HG03135 (cell line): ENCODE results near the gene ETFB.

Source experiments
- ATAC-seq: cut with Tn5 transposase; IDR thresholded peaks from one replicate; pipeline ENCODE4 v1.9.1; 2021; ENCODE audit warnings: mild to moderate bottlenecking, moderate library complexity; ENCODE audit not compliant: unreplicated experiment

Gene ETFB

DNA sequence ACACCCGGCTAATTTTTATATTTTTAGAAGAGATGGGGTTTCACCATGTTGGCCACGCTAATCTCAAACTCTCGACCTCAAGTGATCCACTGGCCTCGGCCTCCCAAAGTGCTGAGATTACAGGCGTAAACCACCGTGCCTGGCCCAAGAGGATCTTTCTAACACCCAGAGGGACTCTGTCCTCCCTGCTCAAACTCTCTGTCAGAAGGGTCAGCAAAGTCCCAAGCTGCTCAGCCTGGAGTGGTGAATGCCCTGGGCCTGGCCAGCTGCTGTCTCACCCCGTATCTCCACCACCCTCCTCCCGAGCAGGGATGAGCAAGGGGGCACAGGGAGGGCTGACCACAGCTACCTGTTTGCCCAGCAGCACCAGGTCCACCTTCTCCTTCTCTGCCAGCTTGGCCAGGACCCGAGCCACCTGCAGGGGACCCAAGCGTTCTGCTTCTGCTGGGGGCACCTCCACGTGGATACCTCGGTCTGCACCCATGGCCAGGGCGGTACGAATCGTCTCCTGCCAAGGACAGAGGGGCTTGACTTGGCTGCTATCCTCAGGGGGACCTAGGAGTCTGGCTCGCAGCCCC lies 13.3 kb downstream of the ETFB start:
- ATAC-seq: no peak

DNA sequence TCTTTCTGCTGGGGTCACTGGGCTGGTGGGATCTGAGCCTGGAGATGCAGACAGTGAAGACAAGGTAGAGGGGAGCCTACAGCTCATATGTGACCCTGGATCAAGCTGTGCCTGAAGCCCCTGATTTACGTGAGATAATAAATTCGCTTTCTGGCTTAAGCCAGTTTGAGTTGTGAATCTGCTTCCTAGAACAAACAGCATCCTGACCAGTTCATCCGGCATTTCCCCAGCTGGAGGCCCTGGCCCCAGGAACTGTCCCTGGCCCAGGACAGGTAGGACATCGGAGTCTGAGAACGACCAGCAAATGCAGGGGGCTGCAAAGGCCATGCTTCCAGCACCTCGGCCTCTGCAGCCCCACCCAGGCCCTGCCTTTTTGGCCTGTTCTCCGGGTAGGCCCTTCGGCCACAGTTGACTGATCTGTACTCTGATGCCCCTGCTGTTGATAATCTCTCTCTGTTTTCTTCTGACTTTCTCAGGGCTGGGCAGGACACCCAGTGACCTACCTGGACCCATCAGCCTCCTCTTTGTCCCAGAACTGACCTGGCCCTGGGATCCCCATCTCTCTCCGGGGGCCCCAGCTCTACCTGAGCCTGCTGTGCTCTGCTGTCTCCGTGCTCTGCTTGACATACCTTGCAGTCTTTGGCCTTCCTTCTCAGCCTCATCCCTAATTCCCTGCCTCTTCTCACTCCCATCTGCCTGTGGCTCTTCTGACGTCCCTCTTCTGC lies 14.8 kb downstream of the ETFB start:
- no peak for ATAC-seq

GRCh38 chr19:51347209-51347928 lies 18.8 kb downstream of the ETFB start:
- ATAC-seq: no peak

DNA sequence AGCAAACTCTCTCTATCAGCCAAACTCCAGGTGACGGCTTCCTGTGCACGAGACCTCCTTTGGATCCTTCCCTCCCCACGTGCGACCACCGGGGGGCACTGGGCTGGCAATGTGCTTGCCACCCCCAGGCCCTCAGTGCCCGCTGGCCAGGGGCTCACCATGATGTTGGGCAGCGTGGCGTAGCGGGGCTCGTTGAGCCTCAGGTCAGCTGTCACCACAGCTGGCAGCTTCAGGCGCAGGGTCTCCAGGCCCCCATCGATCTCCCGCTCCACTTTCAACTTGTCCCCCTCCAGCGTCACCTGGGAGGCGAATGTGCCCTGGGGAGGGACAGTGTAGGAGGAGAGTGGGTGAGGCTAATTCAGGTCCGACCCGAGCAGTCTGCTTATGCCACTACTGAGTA lies 19.4 kb downstream of the ETFB start:
- ATAC-seq: no peak

- no peak for ATAC-seq
Measured at GRCh38 chr19:51345076-51345620, 21.0 kb downstream of the ETFB start.

DNA sequence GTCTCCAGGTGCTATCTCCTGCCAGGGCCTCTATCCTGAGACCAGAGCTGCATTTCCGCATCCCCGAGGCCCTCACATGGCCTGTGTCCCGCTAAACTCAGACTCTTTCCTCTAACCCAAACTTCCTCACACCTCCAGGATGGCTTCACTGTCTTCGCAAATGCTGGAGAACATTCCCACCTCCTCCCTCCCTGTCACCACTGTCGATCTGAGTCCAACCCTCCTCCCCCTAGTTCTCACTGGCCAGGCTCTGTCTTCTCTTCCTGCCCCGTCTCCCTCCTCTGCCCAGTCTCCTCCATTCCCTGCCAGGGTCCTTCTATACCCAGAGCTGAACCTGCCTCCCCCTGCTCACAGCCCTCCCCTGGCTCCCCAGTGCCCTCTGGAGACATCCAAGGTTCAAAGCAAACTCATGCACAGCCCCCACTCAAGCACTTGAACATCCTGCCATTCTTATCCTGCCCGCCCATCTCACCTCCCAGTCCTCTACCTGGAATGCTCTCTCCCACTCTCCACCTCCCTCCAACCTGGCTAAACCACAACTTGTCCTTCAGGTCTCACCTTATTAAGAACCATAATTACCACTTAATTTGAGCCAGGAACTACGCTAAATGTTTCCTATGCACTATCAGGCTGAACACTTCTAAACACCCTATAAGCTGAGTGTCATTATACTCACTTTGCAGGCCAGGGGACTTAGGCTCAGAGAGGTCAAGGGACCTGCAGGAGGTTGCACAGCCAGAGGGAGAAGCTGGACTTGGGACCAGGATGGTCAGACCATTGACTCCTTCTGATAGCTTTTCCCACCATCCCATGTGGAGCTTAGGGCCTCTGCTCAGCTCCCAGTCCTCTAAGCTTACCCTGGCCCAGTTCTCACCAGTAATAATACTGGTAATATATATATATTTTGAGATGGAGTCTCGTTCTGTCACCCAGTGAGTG lies 23.3 kb downstream of the ETFB start:
- no peak for ATAC-seq

DNA sequence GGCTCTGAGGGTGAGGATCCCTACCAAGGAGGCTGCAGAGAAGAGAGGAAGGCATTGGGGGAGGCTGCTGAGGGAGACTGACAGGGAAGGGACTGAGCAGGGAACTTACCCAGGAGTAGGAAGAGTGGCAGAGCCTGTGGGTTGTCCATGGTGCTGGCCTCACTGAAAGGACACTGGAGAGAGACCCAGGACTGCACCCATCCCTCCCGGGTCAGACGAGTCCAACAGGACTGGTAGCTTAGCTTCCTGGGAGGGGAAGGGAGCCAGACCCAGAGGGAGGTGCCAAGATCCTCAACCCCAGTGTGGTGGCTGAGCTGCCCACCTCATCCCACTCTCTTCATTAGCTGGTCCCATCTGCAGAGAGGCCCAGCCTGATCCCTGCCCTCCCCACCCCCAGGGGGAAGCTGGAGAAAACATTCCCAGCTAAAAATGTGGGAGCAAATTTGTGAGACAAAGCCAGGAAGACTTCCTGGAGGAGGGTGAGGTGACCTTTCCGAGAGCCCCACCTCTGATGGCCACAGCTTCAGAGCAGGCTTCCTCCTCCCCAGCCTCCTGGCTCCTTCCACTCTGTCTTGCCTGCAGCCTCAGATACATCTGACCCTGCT lies 24.1 kb downstream of the ETFB start, which contains the start of gene VSIG10L:
Gene VSIG10L (minus strand): TSS at position 164 of the 605 bp plus-strand sequence. CDS start 15 bp downstream, at position 149.
- no peak for ATAC-seq

GRCh38 chr19:51341066-51341465 lies 25.1 kb downstream of the ETFB start:
- ATAC-seq: no peak

GRCh38 chr19:51339687-51340656 lies 26.2 kb downstream of the ETFB start:
- ATAC-seq: peak; percentile 54

DNA sequence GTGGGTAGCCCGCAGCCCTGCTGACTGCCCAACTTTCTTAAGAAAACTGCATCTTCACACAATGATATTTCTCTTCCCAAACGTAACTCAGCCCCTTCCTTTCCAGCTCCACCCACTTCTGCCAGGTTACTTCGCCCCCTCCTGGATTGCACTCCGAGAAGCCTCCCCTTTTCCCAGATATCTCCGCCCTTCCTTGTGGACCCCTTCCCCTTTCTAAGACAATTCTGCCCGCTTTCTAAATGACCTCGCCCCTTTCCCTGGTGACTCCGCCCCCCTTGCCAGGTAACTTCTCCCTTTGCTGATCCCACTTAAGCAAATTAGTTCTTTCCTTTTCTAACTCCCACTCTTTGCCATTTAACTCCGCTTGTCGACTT lies 26.9 kb downstream of the ETFB start:
- ATAC-seq: no peak

DNA sequence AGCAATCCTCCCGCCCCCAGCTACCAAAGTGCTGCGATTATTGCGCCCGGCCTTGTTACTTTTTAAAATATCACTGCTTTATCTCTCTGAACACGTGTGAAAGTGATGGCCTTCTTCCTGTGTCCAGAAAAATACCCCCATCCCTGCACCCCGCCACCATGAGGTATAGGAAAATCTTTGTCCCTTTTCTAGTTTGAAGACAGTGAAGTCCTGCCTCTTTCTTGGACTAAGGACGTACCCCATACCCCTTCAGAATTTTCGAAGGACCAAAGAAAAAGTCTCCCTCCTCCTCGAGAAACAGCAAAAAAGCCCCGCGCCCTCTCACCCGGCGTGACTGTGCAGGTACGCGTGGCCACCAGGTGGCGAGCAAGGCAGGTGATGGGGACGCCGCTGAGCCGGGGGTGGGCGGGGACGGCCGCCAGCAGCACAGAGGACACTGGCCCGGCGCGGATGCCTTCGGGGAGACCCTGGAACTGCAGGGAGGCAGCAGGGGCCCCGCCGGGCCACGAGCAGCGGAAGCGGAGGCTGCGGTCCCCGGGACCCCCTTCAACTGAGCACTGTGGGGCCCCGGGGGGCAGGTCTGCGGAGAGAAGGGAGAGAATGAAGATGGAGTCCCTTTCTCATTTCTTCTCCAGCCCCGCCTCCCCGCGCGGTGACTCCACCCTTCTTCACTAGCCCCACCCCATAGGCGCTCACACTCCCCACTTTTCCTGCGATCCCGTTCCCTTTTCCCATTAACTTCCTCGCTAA lies 27.4 kb downstream of the ETFB start:
- peak; percentile 61 for ATAC-seq

- ATAC-seq: no peak
Measured at GRCh38 chr19:51337861-51338562, 28.2 kb downstream of the ETFB start.

GRCh38 chr19:51337141-51337860 lies 28.9 kb downstream of the ETFB start:
- ATAC-seq: no peak

GRCh38 chr19:51333836-51334460 lies 32.2 kb downstream of the ETFB start:
- ATAC-seq: no peak

DNA sequence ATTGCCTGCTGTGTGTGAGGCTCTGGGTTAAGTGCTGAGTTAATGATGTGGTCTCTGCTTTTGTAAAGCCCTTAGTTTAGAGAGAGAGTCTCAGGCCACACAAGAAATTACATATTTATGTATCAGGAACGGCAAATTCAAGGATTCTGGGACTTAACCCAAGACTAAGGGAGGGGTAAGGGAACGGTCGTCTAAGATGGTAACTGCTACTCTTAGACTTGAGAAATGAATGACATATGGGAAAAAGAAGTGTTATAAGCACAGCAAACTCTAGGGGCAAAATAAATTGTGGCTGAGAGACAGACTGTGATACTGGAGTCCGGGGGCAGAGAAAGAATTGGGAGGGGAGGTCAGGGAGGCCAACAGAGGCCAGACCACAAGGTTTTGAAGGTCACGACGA lies 34.5 kb downstream of the ETFB start:
- ATAC-seq: no peak

GRCh38 chr19:51331193-51331592 lies 35.0 kb downstream of the ETFB start:
- ATAC-seq: no peak

- no peak for ATAC-seq
Measured at GRCh38 chr19:51330366-51330765, 35.8 kb downstream of the ETFB start.
